GM12878 (cell line): ENCODE measurements around the gene LMF1.

ENCODE experiments used
- CTCF ChIP-seq, 3 experiments: IDR thresholded peaks in 2 of 3; conservative IDR thresholded peaks in 1 of 3; 2 replicates each; pipeline ENCODE4 v1.5.1; 2011; ENCODE audit warnings: low read depth in 3 of 3, low read length in 3 of 3, mild to moderate bottlenecking in 3 of 3, control low read depth in 2 of 3, moderate library complexity in 2 of 3, inconsistent platforms in 1 of 3, mixed read lengths in 1 of 3; ENCODE audit not compliant: control insufficient read depth in 2 of 3, insufficient read depth in 1 of 3; ENCODE audit errors: extremely low read depth in 1 of 3
- EP300 ChIP-seq, 2 experiments: fragments of 150-350 bp in 1 of 2; IDR thresholded peaks; 2 replicates each; pipeline ENCODE4 v1.6.1; 2011 to 2012; ENCODE audit warnings: low read depth in 2 of 2, low read length in 2 of 2, borderline replicate concordance in 1 of 2, improper control_type of control experiment in 1 of 2, inconsistent platforms in 1 of 2; ENCODE audit not compliant: control insufficient read depth in 1 of 2
- EZH2 ChIP-seq: IDR thresholded peaks from 2 replicates; pipeline ENCODE4 v1.6.1; 2012; ENCODE audit warnings: low read depth, mild to moderate bottlenecking, control low read depth, inconsistent platforms, low read length, borderline replicate concordance; ENCODE audit not compliant: control insufficient read depth
- JUNB ChIP-seq: IDR thresholded peaks from 2 replicates; pipeline ENCODE4 v1.6.1; 2016; ENCODE audit warnings: antibody characterized with exemption, mild to moderate bottlenecking
- POLR2AphosphoS2 ChIP-seq: IDR thresholded peaks from 2 replicates; pipeline ENCODE4 v1.6.1; 2011; ENCODE audit warnings: low read depth, mild to moderate bottlenecking, low read length, improper control_type of control experiment, moderate library complexity
- RCOR1 ChIP-seq: conservative IDR thresholded peaks from 2 replicates; pipeline ENCODE4 v1.6.1; 2012; ENCODE audit warnings: low read depth, low read length, improper control_type of control experiment
- STAT1 ChIP-seq: fragments of 450-650 bp; conservative IDR thresholded peaks from 2 replicates; pipeline ENCODE4 v1.6.1; 2014; ENCODE audit warnings: antibody characterized with exemption, mild to moderate bottlenecking
- ZBTB11 ChIP-seq: fragments of 450-650 bp; formaldehyde crosslinking; IDR thresholded peaks from 2 replicates; pipeline ENCODE4 v1.5.0; 2022; ENCODE audit warnings: mild to moderate bottlenecking, missing genetic modification characterization
- ZNF384 ChIP-seq: IDR thresholded peaks from 2 replicates; pipeline ENCODE4 v1.6.1; 2012; ENCODE audit warnings: low read depth, mild to moderate bottlenecking, low read length, improper control_type of control experiment, borderline replicate concordance
- TF ChIP-seq, protein P1 (sequence below): IDR thresholded peaks from 2 replicates; pipeline ENCODE4 v1.6.1; 2011; ENCODE audit warnings: borderline replicate concordance, low read depth, mild to moderate bottlenecking, moderate library complexity, mixed read lengths, low read length; ENCODE audit not compliant: insufficient read depth; ENCODE audit errors: extremely low read length

DNA sequence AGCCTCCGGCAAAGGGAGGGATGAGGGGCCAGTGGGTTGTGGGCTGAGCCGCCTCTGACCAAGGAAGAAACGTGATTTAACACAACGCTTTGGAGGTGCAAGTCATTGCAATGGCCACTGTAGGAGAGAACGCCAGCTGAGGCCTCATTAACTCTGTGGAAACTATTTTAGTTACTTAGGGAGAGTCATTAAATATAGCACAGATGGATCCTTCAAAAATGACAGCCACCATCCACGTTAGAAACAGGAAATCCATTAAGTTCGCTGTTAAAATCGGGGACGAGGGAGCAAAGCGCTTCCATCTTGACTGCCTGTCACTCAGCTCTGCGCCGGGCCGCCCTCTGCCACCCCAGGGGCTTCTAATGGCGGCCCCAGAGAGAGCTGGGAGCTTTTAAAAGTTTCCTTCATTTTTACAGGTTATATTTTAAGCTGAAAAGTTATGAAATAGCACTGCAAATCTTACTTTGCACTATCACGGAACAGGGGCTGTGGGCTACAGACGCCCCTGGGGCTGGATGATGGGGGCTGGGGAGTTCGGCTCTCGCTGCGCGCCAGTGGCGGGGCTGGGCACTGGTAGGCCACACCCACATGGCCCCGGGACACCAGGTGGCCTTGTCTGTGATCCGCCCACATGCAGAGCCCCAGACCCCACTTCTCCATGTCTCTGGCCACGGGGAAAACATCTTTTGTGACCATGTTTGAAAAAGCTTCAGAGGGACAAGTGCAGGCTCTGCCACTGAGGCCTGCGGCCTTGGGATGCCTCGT is 54.6 kb downstream of the LMF1 start:
- TF ChIP-seq, protein P1, sequence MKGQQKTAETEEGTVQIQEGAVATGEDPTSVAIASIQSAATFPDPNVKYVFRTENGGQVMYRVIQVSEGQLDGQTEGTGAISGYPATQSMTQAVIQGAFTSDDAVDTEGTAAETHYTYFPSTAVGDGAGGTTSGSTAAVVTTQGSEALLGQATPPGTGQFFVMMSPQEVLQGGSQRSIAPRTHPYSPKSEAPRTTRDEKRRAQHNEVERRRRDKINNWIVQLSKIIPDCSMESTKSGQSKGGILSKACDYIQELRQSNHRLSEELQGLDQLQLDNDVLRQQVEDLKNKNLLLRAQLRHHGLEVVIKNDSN: no peak
- TF ChIP-seq JUNB (no peak), ZNF384 (no peak), EP300 (IDR thresholded peaks at IDR 0.05; ENCODE audit: borderline replicate concordance in 1 of 2, control insufficient read depth in 1 of 2, low read depth in 2 of 2, low read length in 2 of 2) (no peak), STAT1 (no peak), CTCF (IDR thresholded peaks at IDR 0.05 in 2 of 3, conservative IDR thresholded peaks at IDR 0.05 in 1 of 3; ENCODE audit: control insufficient read depth in 2 of 3, extremely low read depth in 1 of 3, insufficient read depth in 1 of 3, low read depth in 3 of 3, low read length in 3 of 3) (no peak), EZH2 (no peak), RCOR1 (no peak), ZBTB11 (CRISPR knock-in tag) (no peak), POLR2AphosphoS2 (no peak)
